CD4-positive, alpha-beta memory T cell (primary cell): ENCODE results near the gene DIS3L2. TPM values are rescaled to one million over a fixed set of nuclear protein-coding genes. Genes with fewer than 3 reads are reported as not detected.

Experiments
- CTCF ChIA-PET: fragments of 350-600 bp; sonication (Branson Sonifier 250); formaldehyde crosslinking; loops from one replicate; lab custom pipeline; 2021; ENCODE audit warnings: inconsistent platforms; ENCODE audit not compliant: partially characterized antibody; lab: Charles Lee
- POLR2A ChIA-PET: fragments of 350-600 bp; sonication (Branson Sonifier 250); formaldehyde crosslinking; loops from one replicate; lab custom pipeline; 2021; ENCODE audit not compliant: partially characterized antibody; lab: Charles Lee
- DNase-seq, 5 donors: peaks; one replicate each; pipeline versions ENCODE4 v3.0.0 to v3.0.0-alpha.2; 2020 to 2022; ENCODE audit warnings: mixed read lengths in 1 of 5
- H3K27ac ChIP-seq: one replicate; pipeline ENCODE4 v1.7.0; 2013; ENCODE audit warnings: low read depth, low read length
- H3K27me3 ChIP-seq: 2 replicates; pipeline ENCODE4 v1.7.0; 2013; ENCODE audit warnings: mild to moderate bottlenecking, low read length, moderate library complexity; ENCODE audit not compliant: insufficient read depth
- H3K36me3 ChIP-seq: 2 replicates; pipeline ENCODE4 v1.7.0; 2013; ENCODE audit warnings: mild to moderate bottlenecking, low read length, moderate library complexity; ENCODE audit not compliant: insufficient read depth
- H3K4me1 ChIP-seq: 2 replicates; pipeline ENCODE4 v1.7.0; 2013; ENCODE audit warnings: mild to moderate bottlenecking, low read length, moderate library complexity; ENCODE audit not compliant: insufficient read depth
- H3K4me3 ChIP-seq, 2 donors: one replicate each; pipeline ENCODE4 v1.7.0; 2013; ENCODE audit warnings: low read length in 2 of 2, mild to moderate bottlenecking in 1 of 2
- H3K9me3 ChIP-seq, 2 donors: one replicate each; pipeline ENCODE4 v1.7.0; 2013; ENCODE audit warnings: low read length in 2 of 2, control low read depth in 1 of 2; ENCODE audit not compliant: control insufficient read depth in 1 of 2
- H3K27ac Mint-ChIP-seq, 7 donors: one replicate each; pipeline ENCODE4 v1.8.0; 2020 to 2021; ENCODE audit warnings: mixed read lengths in 7 of 7, mild to moderate bottlenecking in 6 of 7, inconsistent platforms in 3 of 7, moderate library complexity in 3 of 7
- H3K27me3 Mint-ChIP-seq, 2 donors: one replicate each; pipeline ENCODE4 v1.8.0; 2020 to 2021; ENCODE audit warnings: mixed read lengths in 2 of 2
- H3K36me3 Mint-ChIP-seq, 2 donors: one replicate each; pipeline ENCODE4 v1.8.0; 2020 to 2021; ENCODE audit warnings: mixed read lengths in 2 of 2, inconsistent platforms in 1 of 2, mild to moderate bottlenecking in 1 of 2
- H3K4me1 Mint-ChIP-seq, 4 donors: one replicate each; pipeline ENCODE4 v1.8.0; 2020 to 2021; ENCODE audit warnings: mixed read lengths in 4 of 4, mild to moderate bottlenecking in 1 of 4
- H3K4me3 Mint-ChIP-seq, 8 donors: one replicate each; pipeline ENCODE4 v1.8.0; 2020 to 2021; ENCODE audit warnings: mixed read lengths in 8 of 8, mild to moderate bottlenecking in 7 of 8, moderate library complexity in 6 of 8, inconsistent platforms in 3 of 8
- H3K9me3 Mint-ChIP-seq, 8 donors: one replicate each; pipeline ENCODE4 v1.8.0; 2020 to 2021; ENCODE audit warnings: mixed read lengths in 8 of 8, mild to moderate bottlenecking in 5 of 8, inconsistent platforms in 3 of 8, moderate library complexity in 1 of 8
- intact Hi-C: fragments of 100-400 bp; cut with micrococcal nuclease; formaldehyde crosslinking; loops from one replicate; pipeline ENCODE4 v1.15.1; 2023
- polyA plus RNA-seq, 2 donors: library from polyadenylated mRNA; unstranded; fragments of 300-500 nt; fragmentation: Illumina TruSeq; gene quantifications; one replicate each; pipeline ENCODE4 v1.2.3, GENCODE V29; 2021
- total RNA-seq, 2 experiments: library from RNA; stranded (reverse); gene quantifications; one replicate each; pipeline ENCODE4 v1.2.3, GENCODE V29; 2021

The DIS3L2 gene
- total and polyA plus RNA-seq, 4 experiments from 2014 or later = 16.0 to 59.7 (median 39.3) TPM

DNA sequence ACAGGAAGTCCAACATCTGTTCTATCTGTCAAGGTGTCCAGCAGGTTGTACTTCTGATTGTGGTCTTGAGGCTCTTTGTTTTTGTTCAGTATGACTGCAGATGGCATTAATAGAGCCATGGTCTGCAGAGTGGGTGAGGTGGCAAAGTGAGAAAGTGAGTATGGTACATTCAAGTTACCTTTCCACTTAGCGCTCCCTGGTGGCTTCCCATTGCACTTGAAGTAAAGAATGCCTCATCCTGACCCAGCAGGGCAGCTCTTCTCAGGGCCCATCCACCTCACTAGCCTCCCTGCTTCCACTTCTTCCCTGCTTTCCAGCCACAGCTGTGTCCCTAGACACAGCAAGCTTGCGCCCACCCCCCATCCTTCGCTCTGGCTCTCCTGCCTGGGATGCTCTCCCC, 269.0 kb downstream of the DIS3L2 start:
- Histone ChIP-seq H3K27me3 (no peaks in the 10 kb centered on the region), H3K27ac (no peak overlapping the region), H3K4me3 (no peak overlapping the region), H3K9me3 (no peaks in the 10 kb centered on the region), H3K36me3 (no peaks in the 10 kb centered on the region), H3K4me1 (no peaks in the 10 kb centered on the region)
- H3K36me3 Mint-ChIP-seq = peaks cover 2 to 4% of the 10 kb centered on the region in 2 donors
- intact Hi-C loops = no loop called here
- H3K27ac Mint-ChIP-seq = no peak overlapping the region
- no peaks in the 10 kb centered on the region for H3K27me3 Mint-ChIP-seq
- no peak overlapping the region for H3K4me3 Mint-ChIP-seq
- POLR2A ChIA-PET = no interaction called here
- CTCF ChIA-PET = interaction anchor here (1.0 kb wide), 1 partner anchor 9 kb away, joined by 3 read pairs; no protein-coding TSS in a partner anchor
- no peak for DNase-seq
- peaks cover 7 to 21% (median 16%) of the 10 kb centered on the region in 4 donors for H3K4me1 Mint-ChIP-seq
- H3K9me3 Mint-ChIP-seq = no peaks in the 10 kb centered on the region

DNA sequence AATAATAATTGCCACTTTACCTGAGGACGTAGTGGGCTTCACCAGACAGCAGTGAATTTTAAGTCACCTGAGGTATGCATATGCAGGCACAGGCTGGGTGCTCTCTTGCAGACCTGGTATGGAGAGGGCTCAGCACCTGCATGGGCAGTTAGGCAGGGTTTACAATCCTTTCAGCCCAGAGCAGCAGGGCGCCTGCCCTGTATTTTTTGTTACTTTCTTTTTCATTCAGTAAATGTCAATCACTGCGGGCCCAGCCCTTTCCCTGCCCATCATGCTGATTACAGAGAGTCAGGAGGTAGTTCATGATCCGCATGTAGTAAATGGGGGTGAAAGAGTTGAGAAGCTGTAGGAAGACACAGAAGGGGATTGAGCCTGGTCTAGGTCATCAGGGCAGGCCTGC, 270.0 kb downstream of the DIS3L2 start:
- Mint-ChIP-seq H3K27me3 (no peaks in the 10 kb centered on the region), H3K4me3 (no peak overlapping the region), H3K36me3 (peaks cover 2 to 4% of the 10 kb centered on the region in 2 donors), H3K4me1 (peaks cover 12 to 24% (median 21%) of the 10 kb centered on the region in 4 donors), H3K9me3 (no peaks in the 10 kb centered on the region), H3K27ac (no peak overlapping the region)
- Histone ChIP-seq H3K27me3 (no peaks in the 10 kb centered on the region), H3K9me3 (no peaks in the 10 kb centered on the region), H3K4me3 (no peak overlapping the region), H3K4me1 (no peaks in the 10 kb centered on the region), H3K27ac (no peak overlapping the region), H3K36me3 (no peaks in the 10 kb centered on the region)
- ChIA-PET POLR2A (no interaction called here), CTCF (interaction anchor here (1.0 kb wide), 1 partner anchor 17 kb away, joined by 3 read pairs; no protein-coding TSS in a partner anchor)
- DNase-seq = no peak
- intact Hi-C loops = no loop called here

DNA sequence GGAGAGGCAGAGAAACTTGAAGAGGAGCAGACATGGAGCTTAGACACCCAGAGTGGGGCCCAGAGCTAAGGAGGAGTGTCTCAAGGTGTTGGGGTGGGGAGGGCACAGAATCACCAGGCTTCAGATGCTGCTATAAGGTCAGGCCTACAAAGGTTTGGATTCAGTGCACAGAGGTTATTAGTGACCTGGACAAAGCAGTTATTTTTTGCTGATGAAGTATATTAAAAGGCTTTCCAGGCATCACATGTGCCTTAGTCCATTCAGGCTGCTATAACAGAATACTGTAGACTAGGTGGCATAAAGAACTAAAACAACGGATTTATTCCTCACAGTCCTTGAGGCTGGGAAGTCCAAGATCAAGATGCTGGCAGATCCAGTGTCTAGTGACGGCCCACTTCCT, 271.4 kb downstream of the DIS3L2 start:
- Histone ChIP-seq H3K36me3 (no peaks in the 10 kb centered on the region), H3K4me1 (peaks cover 8% of the 10 kb centered on the region), H3K9me3 (no peaks in the 10 kb centered on the region), H3K4me3 (no peak overlapping the region), H3K27me3 (no peaks in the 10 kb centered on the region), H3K27ac (no peak overlapping the region)
- DNase-seq = no peak
- peaks cover 7% of the 10 kb centered on the region in 2 donors for H3K36me3 Mint-ChIP-seq
- H3K4me1 Mint-ChIP-seq = peaks cover 17 to 36% (median 31%) of the 10 kb centered on the region in 4 donors
- H3K27ac Mint-ChIP-seq = peak overlapping the region in 2 of 7 donors; percentile 5 to 23
- ChIA-PET CTCF (no interaction called here), POLR2A (no interaction called here)
- intact Hi-C loops = no loop called here
- H3K9me3 Mint-ChIP-seq = no peaks in the 10 kb centered on the region
- no peak overlapping the region for H3K4me3 Mint-ChIP-seq
- no peaks in the 10 kb centered on the region for H3K27me3 Mint-ChIP-seq

DNA sequence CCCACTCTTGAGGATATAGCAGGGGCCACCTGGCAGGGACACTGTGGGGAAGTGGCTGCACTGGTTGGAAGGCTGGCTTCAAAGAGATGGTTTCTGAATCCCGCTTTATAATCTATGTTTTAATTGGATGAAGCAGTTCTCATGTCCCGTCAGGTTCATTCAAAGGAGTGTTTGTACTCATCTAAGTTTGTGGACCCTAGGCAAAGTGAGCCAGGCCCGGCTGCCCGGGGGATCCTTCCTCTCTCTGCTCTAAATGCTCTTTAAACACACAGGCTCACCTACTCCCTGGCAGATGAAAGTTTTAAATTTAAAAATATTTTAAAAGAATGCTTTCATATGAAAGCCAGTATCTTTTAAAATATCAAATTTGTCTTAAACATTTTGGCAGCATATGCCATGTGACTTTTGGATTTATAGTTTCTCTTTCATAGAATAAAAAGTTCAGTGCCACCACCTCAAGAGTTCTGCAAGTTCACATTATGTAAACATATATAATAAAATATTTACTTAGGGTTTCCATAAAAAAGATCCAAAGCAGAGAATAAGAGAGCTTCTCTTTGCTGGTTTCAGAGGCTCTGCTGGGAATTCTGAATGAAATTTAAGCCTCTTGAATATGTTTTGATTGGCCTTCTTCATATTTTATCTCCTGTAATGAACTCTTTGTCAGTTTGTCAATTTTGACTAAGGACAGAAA, 273.6 kb downstream of the DIS3L2 start:
- Histone ChIP-seq H3K36me3 (peaks cover 11% of the 10 kb centered on the region), H3K27ac (no peak overlapping the region), H3K4me3 (no peak overlapping the region), H3K27me3 (no peaks in the 10 kb centered on the region), H3K4me1 (peaks cover 8% of the 10 kb centered on the region), H3K9me3 (no peaks in the 10 kb centered on the region)
- no peaks in the 10 kb centered on the region for H3K9me3 Mint-ChIP-seq
- H3K4me3 Mint-ChIP-seq = no peak overlapping the region
- H3K4me1 Mint-ChIP-seq = peaks cover 17 to 41% (median 34%) of the 10 kb centered on the region in 4 donors
- no peaks in the 10 kb centered on the region for H3K27me3 Mint-ChIP-seq
- intact Hi-C loops = no loop called here
- ChIA-PET POLR2A (no interaction called here), CTCF (no interaction called here)
- no peak for DNase-seq
- peaks cover 25% of the 10 kb centered on the region in 2 donors for H3K36me3 Mint-ChIP-seq
- H3K27ac Mint-ChIP-seq = peak overlapping the region in 1 of 7 donors; percentile 37

DNA sequence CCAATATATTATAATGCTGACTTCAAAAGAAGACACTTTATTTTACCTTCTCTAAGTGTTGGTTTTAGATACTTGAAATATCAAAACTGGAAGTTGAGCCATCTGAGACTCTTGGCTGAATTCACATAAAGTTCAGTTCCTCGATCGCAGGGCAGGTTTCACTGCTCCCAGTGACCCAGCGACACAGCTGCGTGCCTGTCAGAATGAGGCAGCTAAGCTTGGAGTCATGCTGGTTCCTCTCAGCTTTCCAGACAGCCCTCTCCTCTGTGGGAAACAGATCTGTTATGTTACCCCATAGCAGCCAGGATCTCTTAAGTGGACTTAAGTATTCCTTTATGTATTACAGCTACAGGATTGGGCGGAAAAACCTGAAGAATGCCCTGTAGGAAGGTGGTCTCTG, 274.2 kb downstream of the DIS3L2 start:
- Mint-ChIP-seq H3K36me3 (peaks cover 26 to 30% of the 10 kb centered on the region in 2 donors), H3K4me3 (no peak overlapping the region), H3K9me3 (no peaks in the 10 kb centered on the region), H3K27me3 (no peaks in the 10 kb centered on the region), H3K4me1 (peaks cover 17 to 41% (median 32%) of the 10 kb centered on the region in 4 donors), H3K27ac (peak overlapping the region in 1 of 7 donors; percentile 68)
- peaks cover 11% of the 10 kb centered on the region for H3K36me3 ChIP-seq
- no peaks in the 10 kb centered on the region for H3K9me3 ChIP-seq
- no peak for DNase-seq
- no peaks in the 10 kb centered on the region for H3K27me3 ChIP-seq
- intact Hi-C loops = no loop called here
- ChIA-PET CTCF (no interaction called here), POLR2A (no interaction called here)
- H3K27ac ChIP-seq = no peak overlapping the region
- H3K4me3 ChIP-seq = no peak overlapping the region
- H3K4me1 ChIP-seq = peaks cover 8% of the 10 kb centered on the region

DNA sequence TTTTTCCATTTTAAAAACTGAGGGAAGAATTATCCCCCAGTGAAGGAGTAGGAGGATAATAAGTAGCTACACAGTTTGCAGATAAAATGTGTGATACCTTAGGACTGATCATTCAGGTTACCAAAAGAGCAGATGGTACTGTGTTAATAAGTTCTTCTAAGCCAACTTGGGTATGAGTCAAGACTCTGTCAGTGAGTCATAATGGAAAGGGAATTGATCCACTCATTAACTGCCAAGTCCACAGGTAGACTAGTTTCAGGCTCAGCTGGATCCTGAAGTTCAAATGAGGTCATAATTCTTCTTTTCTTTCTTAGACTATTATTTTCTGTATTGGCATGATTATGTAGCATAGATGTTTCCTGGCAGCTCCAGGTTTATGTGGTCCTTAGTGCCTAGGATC, 274.7 kb downstream of the DIS3L2 start:
- no peaks in the 10 kb centered on the region for H3K9me3 ChIP-seq
- Mint-ChIP-seq H3K27ac (peak overlapping the region in 2 of 7 donors; percentile 35 to 68), H3K9me3 (no peaks in the 10 kb centered on the region), H3K36me3 (peaks cover 30 to 35% of the 10 kb centered on the region in 2 donors), H3K4me3 (no peak overlapping the region), H3K27me3 (no peaks in the 10 kb centered on the region), H3K4me1 (peaks cover 14 to 41% (median 29%) of the 10 kb centered on the region in 4 donors)
- ChIA-PET POLR2A (no interaction called here), CTCF (no interaction called here)
- no peak overlapping the region for H3K27ac ChIP-seq
- peaks cover 11% of the 10 kb centered on the region for H3K36me3 ChIP-seq
- H3K4me3 ChIP-seq = no peak overlapping the region
- intact Hi-C loops = no loop called here
- no peak for DNase-seq
- H3K4me1 ChIP-seq = peaks cover 8% of the 10 kb centered on the region
- no peaks in the 10 kb centered on the region for H3K27me3 ChIP-seq

DNA sequence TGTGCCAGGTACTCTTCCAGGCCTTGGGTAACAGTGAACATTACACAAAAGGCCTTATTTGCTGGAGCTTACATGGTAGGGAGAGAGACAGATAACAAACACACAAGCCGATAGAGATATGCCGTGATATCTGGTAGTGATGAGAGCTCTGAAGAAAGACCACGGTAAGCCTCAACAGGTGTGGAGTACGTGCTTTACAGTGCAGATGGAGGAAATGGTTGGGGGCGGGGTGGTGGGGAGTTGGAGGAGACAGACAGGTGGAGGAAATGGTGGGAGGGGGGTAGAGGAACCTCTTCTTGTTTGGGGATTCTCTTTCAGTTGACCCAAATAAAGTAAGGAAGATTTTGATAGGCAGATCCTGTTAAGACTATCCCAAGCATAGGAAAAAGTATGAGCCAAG, 276.0 kb downstream of the DIS3L2 start:
- intact Hi-C loops = no loop called here
- peak overlapping the region in 2 of 7 donors; percentile 15 to 42 for H3K27ac Mint-ChIP-seq

More for the DNA sequence above, 276.0 kb downstream of the DIS3L2 start:
- Histone ChIP-seq H3K9me3 (no peaks in the 10 kb centered on the region), H3K27me3 (no peaks in the 10 kb centered on the region), H3K36me3 (peaks cover 11% of the 10 kb centered on the region), H3K4me3 (no peak overlapping the region), H3K4me1 (peaks cover 8% of the 10 kb centered on the region), H3K27ac (no peak overlapping the region)
- Mint-ChIP-seq H3K36me3 (peaks cover 34 to 35% of the 10 kb centered on the region in 2 donors), H3K27me3 (no peaks in the 10 kb centered on the region), H3K9me3 (no peaks in the 10 kb centered on the region), H3K4me3 (no peak overlapping the region), H3K4me1 (peaks cover 11 to 31% (median 19%) of the 10 kb centered on the region in 4 donors)
- POLR2A ChIA-PET = no interaction called here
- no peak for DNase-seq
- CTCF ChIA-PET = interaction anchor here (1.2 kb wide), 1 partner anchor 27 kb away, joined by 3 read pairs; no protein-coding TSS in a partner anchor
